Gastrocnemius medialis (tissue), 4 donors: ENCODE measurements around the gene DAPP1.

Experiments
- POLR2A ChIP-seq, 2 donors: fragments of 450-650 bp; IDR thresholded peaks; one replicate each; pipeline ENCODE4 v1.6.1; 2017; ENCODE audit warnings: antibody characterized with exemption in 2 of 2, mild to moderate bottlenecking in 2 of 2, moderate library complexity in 2 of 2
- TF ChIP-seq, protein P1 (sequence below), 5 experiments: fragments of 450-650 bp in 3 of 5; fragments of 200-600 bp in 2 of 5; sonication (generic) in 2 of 5; IDR thresholded peaks in 4 of 5; conservative IDR thresholded peaks in 1 of 5; 1 replicate in 4 of 5; 2 replicates in 1 of 5; pipeline ENCODE4 v1.5.1; 2016 to 2019; ENCODE audit warnings: antibody characterized with exemption in 5 of 5, mild to moderate bottlenecking in 3 of 5, moderate library complexity in 3 of 5

- TF ChIP-seq, protein P1, sequence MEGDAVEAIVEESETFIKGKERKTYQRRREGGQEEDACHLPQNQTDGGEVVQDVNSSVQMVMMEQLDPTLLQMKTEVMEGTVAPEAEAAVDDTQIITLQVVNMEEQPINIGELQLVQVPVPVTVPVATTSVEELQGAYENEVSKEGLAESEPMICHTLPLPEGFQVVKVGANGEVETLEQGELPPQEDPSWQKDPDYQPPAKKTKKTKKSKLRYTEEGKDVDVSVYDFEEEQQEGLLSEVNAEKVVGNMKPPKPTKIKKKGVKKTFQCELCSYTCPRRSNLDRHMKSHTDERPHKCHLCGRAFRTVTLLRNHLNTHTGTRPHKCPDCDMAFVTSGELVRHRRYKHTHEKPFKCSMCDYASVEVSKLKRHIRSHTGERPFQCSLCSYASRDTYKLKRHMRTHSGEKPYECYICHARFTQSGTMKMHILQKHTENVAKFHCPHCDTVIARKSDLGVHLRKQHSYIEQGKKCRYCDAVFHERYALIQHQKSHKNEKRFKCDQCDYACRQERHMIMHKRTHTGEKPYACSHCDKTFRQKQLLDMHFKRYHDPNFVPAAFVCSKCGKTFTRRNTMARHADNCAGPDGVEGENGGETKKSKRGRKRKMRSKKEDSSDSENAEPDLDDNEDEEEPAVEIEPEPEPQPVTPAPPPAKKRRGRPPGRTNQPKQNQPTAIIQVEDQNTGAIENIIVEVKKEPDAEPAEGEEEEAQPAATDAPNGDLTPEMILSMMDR (IDR thresholded peaks at IDR 0.05 in 4 of 5, conservative IDR thresholded peaks at IDR 0.05 in 1 of 5) = peak in 2 of 5 experiments; percentile 17 to 19
- TF ChIP-seq POLR2A (IDR thresholded peaks at IDR 0.05) = no peak
Observed at GRCh38 chr4:99811850-99812249, 4.8 kb upstream of the DAPP1 start.
